Stimulated activated CD8-positive, alpha-beta memory T cell treated with anti-CD3 and anti-CD28 coated beads, Interleukin-7, amount 100 ng/mL, for 24 hours (primary cell): Measurements from ENCODE around the gene SUSD3.
A peak's percentile ranks its signal among the peaks of the same experiment; 100 is the strongest.
"Not testable (repeated sequence)": the region's sequence is repeated elsewhere in the genome, so short reads cannot be mapped to it uniquely, and the experiment has no call there.

Source experiments
- DNase-seq: peaks from one replicate; pipeline ENCODE4 v3.0.0-alpha.2; 2020; ENCODE audit warnings: low read depth

SUSD3 gene

DNA sequence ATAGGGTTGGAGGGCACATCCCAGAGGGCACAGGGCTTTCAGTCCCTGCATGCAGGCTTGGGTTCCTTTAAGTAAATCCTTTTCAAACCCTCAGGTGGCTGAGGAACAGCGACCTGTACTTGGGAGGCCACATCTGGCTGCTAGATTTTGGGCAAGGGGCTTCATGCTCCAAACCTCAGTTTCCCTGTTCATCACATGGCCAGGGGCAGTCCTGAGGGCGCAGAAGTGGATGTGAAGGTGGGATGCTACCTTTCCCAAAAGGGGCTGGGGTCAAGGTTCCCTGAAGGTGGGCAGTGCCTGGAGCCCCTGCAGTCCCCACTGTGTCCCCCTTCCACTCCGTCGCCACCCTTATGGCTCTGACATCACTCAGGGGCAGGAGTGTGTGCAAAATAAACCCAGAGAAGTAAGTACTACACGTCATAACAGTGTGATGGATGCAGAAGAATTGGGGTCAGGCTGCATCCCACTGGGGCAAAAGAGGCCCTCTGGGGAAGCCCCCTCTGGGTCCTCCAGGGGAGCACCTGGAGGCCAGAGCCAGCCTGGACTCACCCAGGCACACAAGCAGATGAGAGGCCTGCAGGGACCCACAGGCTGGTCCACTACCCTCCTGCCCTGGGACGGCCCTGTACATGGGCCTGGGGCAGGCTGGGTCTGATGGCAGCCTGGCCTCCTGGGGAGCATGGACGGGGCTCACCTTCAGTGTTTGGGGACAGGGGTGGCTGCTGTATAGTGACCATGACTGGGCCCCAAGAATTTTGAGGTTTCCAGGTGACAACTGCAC, 35.6 kb downstream of the SUSD3 start:
- no peak for DNase-seq

DNA sequence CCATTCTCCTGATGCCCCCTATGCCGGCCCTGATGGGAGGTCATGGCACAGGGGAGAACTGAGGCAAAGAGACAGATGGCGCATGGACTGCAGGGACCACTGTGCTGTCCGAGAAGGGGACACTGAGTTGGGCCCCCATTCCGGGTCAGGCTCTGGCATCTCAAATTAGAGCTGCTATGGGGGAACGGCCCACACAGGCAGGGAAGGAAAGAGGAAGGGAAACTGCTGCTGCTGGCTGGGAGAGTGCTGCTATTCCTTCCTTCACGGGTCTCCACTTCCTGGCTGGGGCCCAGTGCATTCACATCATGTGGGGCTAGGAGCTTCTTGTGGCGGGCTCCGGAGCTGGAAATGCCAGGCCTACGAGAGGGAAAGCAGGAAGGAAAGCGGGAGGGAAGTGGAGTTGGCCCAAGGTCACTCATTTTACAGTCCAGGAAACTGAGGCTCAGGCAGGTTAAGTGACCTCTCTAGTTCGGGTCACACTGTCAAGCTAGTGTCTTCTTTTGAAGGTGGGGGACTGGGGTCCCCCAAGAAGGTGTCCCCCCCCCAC, 36.2 kb downstream of the SUSD3 start:
- no peak for DNase-seq

DNA sequence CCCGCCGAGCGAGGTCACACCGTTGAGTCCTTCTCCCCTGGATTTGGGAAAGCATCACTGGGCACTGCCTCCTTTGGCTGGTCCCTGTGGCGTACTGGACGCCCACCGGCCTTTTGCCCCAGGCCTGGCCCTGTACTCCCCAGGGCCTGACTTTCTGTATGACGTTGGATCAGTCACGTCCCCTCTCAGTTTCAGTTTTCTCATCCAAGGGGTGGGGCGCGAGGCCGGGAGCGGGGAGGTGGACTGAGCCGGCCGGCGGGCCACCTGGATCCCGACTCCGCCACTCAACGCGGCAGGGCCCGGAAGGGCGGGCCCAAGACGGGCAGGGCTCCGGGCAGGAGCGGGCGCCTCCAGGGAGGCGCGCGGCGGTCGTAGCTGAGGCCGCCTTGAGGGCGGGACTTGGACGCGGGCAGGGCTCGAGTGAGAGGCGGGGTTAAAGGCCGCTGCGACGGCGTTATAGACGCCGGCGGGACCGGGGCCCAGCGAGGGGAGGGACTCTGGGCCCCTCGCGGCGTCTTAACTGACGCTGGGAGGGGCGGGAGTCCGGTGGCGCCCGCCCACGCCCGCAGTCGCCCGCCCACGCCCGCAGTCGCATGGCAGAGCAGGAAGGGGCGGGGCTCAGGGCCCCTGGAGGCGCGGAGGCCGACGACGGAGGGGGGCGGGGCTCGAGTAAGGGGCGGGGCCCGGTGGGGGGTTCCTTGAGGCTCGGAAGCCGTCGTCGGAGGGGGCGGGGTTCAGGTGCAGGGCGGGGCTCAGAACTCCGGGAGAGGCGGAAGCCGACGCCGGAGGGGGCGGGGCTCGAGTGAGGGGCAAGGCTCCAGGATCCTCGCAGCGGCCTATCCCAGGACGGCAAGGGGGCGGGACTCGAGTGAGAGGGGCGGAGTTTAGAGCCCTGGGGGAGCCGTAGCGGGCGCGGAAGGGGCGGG, 37.0 kb downstream of the SUSD3 start:
- DNase-seq: peak; percentile 100

DNA sequence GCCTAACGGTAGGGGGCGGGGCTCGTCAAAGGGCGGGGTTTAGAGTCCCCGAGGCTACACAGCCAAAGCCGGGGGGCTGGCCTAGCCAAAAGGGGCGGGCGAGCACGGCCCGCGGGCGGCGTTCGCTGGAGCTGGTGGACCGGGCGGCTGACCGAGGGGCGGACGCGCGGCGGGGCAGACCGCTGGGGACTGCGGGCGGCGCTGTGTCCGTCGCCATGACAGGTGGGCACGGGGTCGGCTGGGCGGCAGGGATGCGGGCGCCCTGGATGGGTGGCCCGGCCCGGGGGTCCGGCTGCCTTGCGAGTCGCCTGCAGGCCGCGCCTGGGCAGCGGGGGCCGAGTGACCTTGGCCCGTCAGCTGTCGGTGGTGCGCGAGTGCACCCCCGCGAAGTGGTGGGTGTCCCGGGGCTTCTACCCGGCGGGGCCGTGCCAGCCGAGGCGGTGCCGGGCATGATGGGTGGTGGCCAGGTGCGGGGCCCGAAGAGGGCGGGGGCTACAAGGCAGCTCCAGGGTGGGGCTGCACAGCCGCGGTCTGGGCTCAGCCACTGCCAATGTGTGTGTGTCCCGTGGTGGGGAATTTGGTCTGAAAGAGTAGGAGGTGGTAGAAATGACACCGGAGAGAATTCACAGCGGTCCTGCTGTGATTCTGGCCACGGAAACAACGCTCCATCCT, 37.8 kb downstream of the SUSD3 start, which contains the start of gene CARD19:
CARD19 (plus strand) TSS at position 87 of the 672 bp plus-strand sequence; CDS start at position 216, 129 bp downstream.
- no peak for DNase-seq

DNA sequence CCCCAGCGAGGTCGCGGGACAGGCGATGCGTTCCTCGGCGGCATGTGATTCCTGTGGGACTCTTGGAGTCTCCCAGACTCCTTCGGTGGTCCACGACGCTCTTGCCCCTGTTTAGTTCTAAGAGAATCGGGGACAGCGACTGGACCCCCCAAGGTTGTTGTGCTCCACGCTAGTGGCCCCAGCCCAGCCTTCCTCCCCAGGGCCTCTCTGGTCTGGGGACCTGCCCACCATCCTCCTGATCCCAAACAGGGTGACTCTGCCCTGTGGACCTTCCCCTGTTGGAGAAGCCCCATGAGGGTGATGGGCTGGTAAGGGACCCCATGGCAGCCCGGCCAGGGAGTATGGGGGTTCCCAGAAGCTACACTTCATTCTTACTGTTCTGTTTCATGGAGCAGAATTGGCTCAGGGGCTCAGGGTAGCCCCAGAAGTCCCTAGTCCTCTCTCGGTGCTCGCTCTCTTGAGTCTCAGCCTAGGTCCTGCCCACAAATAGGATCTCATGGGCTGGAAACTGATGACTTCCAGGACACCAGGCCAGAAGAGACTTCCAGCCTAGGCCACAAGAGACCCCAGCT, 38.4 kb downstream of the SUSD3 start:
- no peak for DNase-seq

DNA sequence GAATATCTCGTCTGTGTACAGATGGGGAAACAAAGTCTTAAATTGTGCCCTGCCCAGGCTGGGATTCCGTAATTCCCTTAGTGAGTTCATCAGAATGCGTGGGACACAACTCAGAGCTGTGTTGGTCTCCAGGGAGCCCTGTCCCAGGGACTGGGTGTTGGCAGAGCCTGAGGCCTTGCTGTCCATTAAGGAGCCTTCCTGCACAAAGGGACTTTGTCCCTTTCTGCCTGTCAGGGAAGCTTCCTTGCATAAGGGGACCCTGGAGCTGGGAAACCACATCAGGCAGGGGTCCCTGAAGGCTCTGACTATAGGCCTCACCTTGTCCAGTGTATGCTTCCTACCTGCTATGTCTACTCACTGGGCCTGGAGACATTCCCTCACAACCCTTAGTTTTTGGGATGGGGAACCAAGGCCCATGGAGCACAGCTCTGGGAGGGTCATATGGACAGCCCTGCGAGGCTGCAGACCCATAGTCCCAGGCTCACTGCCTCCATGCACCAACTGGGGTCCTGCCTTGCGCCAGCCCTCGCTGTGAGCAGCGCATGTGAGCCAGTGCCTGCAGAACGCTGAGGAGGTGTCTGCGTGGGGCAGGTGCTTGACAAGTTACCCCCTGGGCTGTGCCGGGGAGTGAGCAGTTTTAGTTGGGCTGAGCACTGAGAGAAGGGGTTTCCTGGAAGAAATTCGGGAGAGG, 39.2 kb downstream of the SUSD3 start:
- DNase-seq: no peak

DNA sequence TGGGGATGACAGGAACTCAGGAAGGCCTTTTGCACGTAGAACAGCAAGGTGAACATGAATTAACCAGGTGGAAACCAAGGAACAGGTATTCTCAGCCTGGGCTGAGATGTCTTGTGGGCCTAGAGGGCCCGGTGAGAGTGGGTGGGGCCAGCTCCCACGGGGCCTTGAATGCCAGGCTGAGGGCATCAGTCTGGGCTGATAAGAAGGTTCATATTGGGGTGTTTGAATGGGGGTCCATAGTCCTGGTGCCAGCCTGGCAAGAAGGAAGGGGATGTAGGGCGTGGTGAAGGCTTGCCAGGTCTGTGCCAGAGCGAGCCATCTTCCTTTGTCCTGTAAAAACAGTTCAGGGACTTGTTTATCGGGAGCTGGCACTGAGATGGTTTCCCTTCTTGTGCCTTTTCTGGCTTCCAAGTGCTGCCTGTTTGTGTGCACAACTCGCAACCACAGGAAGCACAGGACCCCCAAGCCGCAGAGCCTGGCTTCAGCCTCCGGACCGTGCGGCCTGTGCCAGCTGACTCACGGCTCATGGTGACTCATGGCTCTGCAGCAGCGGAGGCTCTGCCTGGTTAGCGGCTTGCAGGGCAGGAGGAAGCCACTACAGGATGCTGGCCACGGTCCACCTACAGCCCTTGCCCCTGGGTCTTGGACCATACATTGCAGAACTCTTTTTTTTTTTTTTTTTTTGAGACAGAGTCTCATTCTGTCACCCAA, 39.9 kb downstream of the SUSD3 start:
- peak; percentile 44 for DNase-seq

DNA sequence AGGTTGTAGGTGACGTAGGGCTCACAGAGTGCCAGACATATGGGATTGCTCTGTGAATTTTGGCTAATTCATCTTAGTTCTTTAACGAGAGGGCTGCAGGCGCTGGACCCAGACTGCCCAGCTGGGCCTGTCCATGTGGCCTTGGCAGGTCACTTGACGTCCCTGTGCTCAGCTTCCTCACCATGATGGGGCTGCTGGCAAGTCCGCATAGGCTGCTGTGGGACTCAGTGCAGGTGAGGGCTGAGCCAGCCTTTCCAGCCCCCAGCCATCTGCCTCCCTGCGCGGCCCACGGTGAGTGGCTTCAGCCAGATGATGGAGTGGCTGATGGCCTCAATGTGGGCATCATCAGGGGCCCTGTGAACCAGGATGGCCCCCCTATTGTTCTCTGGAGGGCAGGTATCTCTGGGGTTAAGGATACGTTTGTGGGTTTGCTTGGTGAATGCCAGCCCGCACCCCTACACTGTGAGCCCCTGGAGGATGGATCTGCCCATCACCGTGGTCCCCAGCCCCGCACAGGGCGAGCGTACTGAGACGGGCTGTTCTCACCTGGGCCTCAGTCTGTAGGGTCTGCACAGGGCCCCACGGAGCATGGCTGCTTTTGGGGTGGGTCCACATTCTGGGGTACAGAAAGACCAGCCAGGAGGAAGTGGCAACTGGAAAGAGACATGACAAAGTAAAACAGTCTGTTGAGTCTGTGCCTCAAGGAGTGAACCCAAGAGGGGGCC, 41.2 kb downstream of the SUSD3 start:
- DNase-seq: no peak

DNA sequence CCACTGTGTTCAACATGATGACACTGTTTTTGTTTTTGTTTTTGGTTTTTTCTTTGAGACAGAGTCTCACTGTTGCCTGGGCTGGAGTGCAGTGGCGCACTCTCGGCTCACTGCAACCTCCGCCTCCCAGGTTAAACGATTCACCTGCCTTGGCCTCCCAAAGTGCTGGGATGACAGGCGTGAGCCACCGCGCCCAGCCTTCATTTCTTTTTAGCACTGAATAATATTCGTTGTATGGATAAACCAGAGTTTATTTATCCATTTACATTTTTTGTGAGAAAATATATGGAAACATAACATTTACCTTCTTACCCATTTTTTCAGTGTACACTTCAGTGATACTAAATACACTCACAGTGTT, 41.8 kb downstream of the SUSD3 start:
- no peak for DNase-seq

DNA sequence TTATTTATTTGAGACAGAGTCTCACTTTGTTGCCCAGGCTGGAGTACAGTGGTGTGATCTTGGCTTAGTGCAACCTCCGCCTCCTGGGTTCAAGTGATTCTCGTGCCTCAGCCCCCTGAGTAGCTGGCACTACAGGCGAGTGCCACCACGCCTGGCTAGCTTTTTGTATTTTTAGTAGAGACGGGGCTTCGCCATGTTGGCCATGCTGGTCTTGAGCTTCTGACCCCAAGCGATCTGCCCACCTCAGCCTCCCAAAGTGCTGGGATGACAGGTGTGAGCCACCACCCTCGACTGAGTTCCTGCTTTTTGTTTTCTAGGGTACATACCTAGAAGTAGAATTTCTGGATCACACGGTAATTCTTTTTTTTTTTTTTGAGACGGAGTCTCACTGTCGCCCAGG, 42.6 kb downstream of the SUSD3 start:
- DNase-seq: not testable (repeated sequence)

DNA sequence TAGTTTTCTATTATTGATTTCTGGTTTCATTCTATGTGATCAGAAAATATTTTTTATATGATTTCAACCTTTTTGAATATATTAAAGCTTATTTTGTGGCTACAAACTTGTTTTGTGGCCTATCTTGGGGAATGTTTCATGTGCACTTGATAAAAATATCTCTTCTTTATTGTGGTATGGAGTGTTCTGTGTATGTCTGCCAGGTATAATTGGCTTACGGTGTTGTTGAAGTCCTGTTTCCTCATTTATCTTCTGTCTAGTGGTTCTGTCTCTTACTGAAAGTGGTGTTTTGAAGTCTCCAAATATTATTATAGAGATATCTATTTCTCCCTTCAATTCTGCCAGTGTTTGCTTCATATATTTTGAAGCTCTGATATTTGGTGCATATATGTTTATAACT, 47.1 kb downstream of the SUSD3 start:
- no peak for DNase-seq

DNA sequence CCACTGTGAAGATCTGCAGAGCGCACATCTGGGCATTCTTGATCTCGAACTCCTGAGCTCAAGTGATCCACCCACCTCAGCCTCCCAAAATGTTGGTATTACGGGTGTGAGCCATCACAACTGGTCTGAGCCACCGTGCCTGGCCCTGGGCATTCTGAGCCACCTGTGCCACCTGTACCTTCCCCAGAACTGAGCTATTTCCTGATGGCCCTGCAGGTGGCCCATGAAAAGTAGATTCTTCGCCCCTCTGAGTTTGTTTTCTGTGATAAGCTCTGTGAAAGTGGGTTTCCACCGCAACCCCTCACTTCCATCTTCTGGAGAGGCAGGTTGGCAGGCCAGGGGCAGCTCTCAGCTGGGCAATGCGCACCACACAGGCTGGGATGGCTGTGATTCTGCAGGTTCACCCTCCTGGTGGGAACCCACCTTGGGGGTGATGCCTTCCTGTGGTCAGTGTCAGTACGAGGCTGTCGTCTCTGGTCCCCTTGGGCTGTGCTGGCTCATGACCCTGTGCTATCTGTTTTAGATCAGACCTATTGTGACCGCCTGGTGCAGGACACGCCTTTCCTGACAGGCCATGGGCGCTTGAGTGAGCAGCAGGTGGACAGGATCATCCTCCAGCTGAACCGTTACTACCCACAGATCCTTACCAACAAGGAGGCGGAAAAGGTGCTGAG, 48.8 kb downstream of the SUSD3 start:
- DNase-seq: no peak

DNA sequence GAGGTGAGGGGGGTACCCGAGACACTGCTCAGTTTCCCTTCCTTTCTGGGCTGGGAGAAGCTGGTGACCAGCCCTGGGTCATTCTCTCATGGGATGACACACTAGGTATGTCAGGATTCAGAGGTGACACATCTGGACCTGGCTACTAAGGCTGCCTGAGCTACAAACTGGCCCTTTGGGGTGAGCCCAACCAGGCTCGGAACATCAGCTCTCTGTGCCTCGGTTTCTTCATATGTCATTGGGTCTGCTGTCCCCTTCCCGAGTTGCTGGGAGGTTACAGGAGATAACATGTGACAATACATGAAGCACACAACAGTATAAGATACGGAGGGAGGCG, 49.3 kb downstream of the SUSD3 start:
- DNase-seq: no peak

DNA sequence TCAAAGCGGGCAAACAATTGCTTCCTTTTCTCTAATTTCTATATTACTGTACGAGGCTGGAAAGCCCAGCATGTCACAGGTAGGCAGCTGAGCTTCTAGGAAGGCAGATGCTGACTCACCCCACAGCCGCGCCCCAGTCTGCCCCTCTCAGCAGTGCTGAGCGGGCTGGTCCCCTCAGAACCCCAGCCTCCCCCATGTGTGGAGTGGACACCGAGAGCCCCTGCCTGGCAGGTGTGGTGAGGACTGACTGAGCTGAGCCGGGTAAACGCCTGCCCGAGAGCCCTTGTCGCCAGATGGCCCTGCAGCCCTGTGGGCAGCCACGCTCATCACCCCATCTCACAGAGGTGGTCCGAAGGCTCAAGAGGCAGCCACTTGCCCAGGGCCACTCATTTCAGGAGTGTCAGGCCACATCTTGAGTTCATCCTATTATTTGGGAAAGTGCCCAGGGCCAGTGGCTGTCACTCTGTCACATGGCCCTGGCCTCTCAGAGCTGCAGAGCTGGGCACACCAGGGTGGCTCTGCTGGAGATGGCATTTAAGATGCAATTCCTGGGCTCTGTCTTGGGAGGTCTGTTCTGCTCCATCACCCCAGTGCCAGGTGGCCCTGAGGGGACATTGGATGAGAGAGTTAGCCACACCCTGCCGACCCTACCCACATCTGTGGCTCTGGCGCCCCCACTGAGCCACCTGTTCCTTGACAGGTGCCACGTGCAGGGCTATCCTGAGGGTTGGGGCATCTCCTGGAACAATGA, 50.0 kb downstream of the SUSD3 start:
- DNase-seq: no peak

DNA sequence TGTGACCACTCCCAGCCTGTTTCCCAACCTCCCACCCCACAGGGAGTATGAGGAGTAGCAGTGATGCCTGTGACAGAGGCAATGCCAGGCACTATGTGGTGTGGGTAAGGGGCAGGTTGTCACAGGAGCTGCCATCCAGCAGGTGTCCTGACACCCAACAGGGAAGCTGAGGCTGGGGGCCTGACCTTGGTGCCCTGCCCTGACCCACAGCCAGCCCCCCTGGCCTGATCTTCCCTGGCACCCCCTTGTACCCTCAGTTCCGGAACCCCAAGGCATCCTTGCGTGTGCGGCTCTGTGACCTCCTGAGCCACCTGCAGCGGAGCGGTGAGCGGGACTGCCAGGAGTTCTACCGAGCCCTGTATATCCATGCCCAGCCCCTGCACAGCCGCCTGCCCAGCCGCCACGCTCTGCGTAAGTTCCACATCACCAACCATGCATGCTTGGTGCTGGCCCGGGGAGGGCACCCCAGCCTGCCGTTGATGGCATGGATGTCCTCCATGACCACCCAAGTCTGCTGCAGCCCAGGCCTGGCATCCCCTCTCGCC, 51.9 kb downstream of the SUSD3 start:
- DNase-seq: no peak

DNA sequence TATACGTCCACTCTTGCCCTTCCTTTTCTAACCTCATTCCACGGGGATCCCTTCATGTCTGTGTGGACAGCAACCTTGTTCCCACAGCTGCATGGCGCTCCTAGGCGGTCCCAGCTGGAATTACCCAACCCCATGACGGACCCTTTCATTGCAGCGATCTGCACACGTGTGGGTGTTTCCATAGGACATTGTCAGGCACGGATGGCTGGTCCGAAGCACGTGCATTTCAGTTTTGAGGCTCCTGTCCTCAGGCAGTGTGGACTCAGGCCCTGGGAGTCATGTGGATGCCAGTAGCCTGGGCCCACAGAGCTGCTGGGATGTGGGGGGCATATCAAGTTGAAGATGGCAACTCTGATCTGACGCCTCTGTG, 52.5 kb downstream of the SUSD3 start:
- no peak for DNase-seq

DNA sequence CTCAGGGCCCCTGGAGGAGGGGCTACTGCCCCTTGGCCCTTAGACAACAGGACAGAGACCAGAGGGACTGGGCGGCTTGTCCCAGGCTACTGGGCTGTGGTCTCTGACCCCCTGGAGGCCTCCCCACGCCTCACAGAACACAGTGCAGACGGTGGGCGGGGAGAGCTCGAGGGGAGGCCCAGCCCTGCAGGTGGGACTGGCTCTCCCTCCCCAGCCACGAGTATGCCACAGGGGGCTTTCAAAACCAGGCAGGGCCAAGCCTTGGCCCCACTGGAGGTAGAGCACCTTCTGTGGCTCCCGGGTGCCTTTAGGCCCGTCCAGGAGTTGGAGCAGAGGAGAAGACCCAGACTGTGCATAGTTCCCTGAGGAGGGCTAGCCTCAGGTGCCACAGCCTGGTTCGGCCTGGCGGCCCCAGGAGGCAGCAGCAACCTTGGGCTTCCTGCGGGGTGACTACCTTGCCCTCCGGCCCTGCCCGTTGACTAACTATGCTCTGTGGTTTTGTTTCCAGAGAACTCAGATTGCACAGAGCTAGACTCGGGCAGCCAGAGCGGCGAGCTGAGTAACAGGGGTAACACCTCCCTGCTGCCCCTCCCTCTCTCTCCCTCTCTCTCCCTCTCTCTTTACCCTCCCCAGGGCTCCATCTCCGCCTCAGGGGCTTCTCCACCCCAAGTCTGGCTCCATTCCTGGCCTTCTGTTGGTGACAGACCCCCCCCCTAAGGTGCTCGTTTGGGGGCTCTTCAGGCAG, 53.0 kb downstream of the SUSD3 start:
- no peak for DNase-seq
